HEK293 (cell line): ENCODE results near the gene G2E3.
A peak's percentile ranks its signal among the peaks of the same experiment; 100 is the strongest.

ENCODE experiments used
- CTCF ChIA-PET: fragments of 350-600 bp; formaldehyde crosslinking; extraction: SDS; loops from one replicate; lab custom pipeline; 2021; ENCODE audit warnings: antibody characterized with exemption; lab: Yijun Ruan, JAX
- POLR2A ChIA-PET: fragments of 300-600 bp; formaldehyde crosslinking; extraction: SDS; loops from one replicate; lab custom pipeline; 2020; ENCODE audit warnings: antibody characterized with exemption, inconsistent platforms; lab: Yijun Ruan, JAX
- H3K27ac ChIP-seq: fragments of 200-500 bp; sonication (Bioruptor generic); 2 replicates; pipeline ENCODE4 v1.5.1; 2014; ENCODE audit warnings: low read depth, low read length, control low read depth, inconsistent platforms; ENCODE audit errors: extremely low read depth
- H3K36me3 ChIP-seq, 2 experiments: fragments of 200-500 bp in 1 of 2; sonication (Bioruptor generic) in 1 of 2; 1 replicate in 1 of 2; 2 replicates in 1 of 2; pipeline ENCODE4 v1.5.1; 2014 to 2017; ENCODE audit warnings: inconsistent platforms in 2 of 2, low read length in 2 of 2; ENCODE audit not compliant: control insufficient read depth in 2 of 2, insufficient read depth in 1 of 2
- H3K4me1 ChIP-seq: fragments of 200-500 bp; sonication (Bioruptor generic); 2 replicates; pipeline ENCODE4 v1.5.1; 2014; ENCODE audit warnings: mild to moderate bottlenecking, low read length, inconsistent platforms; ENCODE audit not compliant: control insufficient read depth, insufficient read depth
- H3K4me3 ChIP-seq: 2 replicates; pipeline ENCODE4 v1.5.1; 2011; ENCODE audit warnings: low read depth, mild to moderate bottlenecking, control low read depth, low read length, moderate library complexity
- H3K9me3 ChIP-seq: fragments of 200-500 bp; sonication (Bioruptor generic); 2 replicates; pipeline ENCODE4 v1.5.1; 2014; ENCODE audit warnings: low read depth, low read length, inconsistent platforms; ENCODE audit not compliant: control insufficient read depth, insufficient read depth
- CTCF ChIP-seq: fragments of 450-650 bp; formaldehyde crosslinking; IDR thresholded peaks from 2 replicates; pipeline ENCODE4 v1.5.1; 2016; ENCODE audit warnings: missing biosample characterization, missing genetic modification characterization
- FEZF1 ChIP-seq: fragments of 450-650 bp; formaldehyde crosslinking; IDR thresholded peaks from 2 replicates; pipeline ENCODE4 v1.5.1; 2016; ENCODE audit warnings: missing biosample characterization, missing genetic modification characterization
- IKZF3 ChIP-seq: fragments of 450-650 bp; IDR thresholded peaks from 2 replicates; pipeline ENCODE4 v1.5.0; 2018; ENCODE audit warnings: missing biosample characterization, mild to moderate bottlenecking, missing genetic modification characterization, moderate library complexity
- OSR2 ChIP-seq: fragments of 450-650 bp; formaldehyde crosslinking; IDR thresholded peaks from 2 replicates; pipeline ENCODE4 v1.5.1; 2016; ENCODE audit warnings: missing biosample characterization, missing genetic modification characterization
- OVOL3 ChIP-seq: fragments of 450-650 bp; formaldehyde crosslinking; IDR thresholded peaks from 2 replicates; pipeline ENCODE4 v1.5.1; 2016; ENCODE audit warnings: missing biosample characterization, missing genetic modification characterization
- SALL2 ChIP-seq: fragments of 450-650 bp; formaldehyde crosslinking; IDR thresholded peaks from 2 replicates; pipeline ENCODE4 v1.5.0; 2017; ENCODE audit warnings: missing biosample characterization, mild to moderate bottlenecking, missing genetic modification characterization, borderline replicate concordance
- ZBTB20 ChIP-seq: fragments of 450-650 bp; formaldehyde crosslinking; IDR thresholded peaks from 2 replicates; pipeline ENCODE4 v1.5.1; 2016; ENCODE audit warnings: missing biosample characterization, missing genetic modification characterization
- ZBTB21 ChIP-seq: fragments of 450-650 bp; formaldehyde crosslinking; IDR thresholded peaks from 2 replicates; pipeline ENCODE4 v1.5.1; 2017; ENCODE audit warnings: missing biosample characterization, missing genetic modification characterization
- ZBTB6 ChIP-seq: fragments of 450-650 bp; formaldehyde crosslinking; IDR thresholded peaks from 2 replicates; pipeline ENCODE4 v1.5.1; 2017; ENCODE audit warnings: missing biosample characterization, missing genetic modification characterization
- ZEB2 ChIP-seq: fragments of 450-650 bp; formaldehyde crosslinking; IDR thresholded peaks from 2 replicates; pipeline ENCODE4 v1.5.1; 2016; ENCODE audit warnings: missing biosample characterization, missing genetic modification characterization
- ZFP69B ChIP-seq: fragments of 450-650 bp; formaldehyde crosslinking; IDR thresholded peaks from 2 replicates; pipeline ENCODE4 v1.5.1; 2016; ENCODE audit warnings: missing biosample characterization, missing genetic modification characterization
- ZNF133 ChIP-seq: fragments of 450-650 bp; formaldehyde crosslinking; IDR thresholded peaks from 2 replicates; pipeline ENCODE4 v1.5.1; 2016; ENCODE audit warnings: missing biosample characterization, missing genetic modification characterization
- ZNF19 ChIP-seq: fragments of 450-650 bp; formaldehyde crosslinking; IDR thresholded peaks from 2 replicates; pipeline ENCODE4; 2016; ENCODE audit warnings: missing biosample characterization, missing genetic modification characterization, low read depth
- ZNF366 ChIP-seq: fragments of 450-650 bp; formaldehyde crosslinking; conservative IDR thresholded peaks from 2 replicates; pipeline ENCODE4 v1.5.1; 2016; ENCODE audit warnings: missing biosample characterization, missing genetic modification characterization
- ZNF560 ChIP-seq: fragments of 450-650 bp; formaldehyde crosslinking; IDR thresholded peaks from 2 replicates; pipeline ENCODE4 v1.5.1; 2017; ENCODE audit warnings: missing biosample characterization, missing genetic modification characterization, borderline replicate concordance
- ZNF600 ChIP-seq: fragments of 450-650 bp; formaldehyde crosslinking; IDR thresholded peaks from 2 replicates; pipeline ENCODE4 v1.5.1; 2016; ENCODE audit warnings: missing biosample characterization, missing genetic modification characterization
- ZNF626 ChIP-seq: fragments of 450-650 bp; sonication (Bioruptor Pico); formaldehyde crosslinking; IDR thresholded peaks from 2 replicates; pipeline ENCODE4 v1.5.1; 2018; ENCODE audit warnings: missing biosample characterization, missing genetic modification characterization, inconsistent platforms
- ZNF629 ChIP-seq: fragments of 450-650 bp; formaldehyde crosslinking; IDR thresholded peaks from 2 replicates; pipeline ENCODE4 v1.5.1; 2017; ENCODE audit warnings: missing biosample characterization, missing genetic modification characterization
- ZNF677 ChIP-seq: fragments of 450-650 bp; IDR thresholded peaks from 2 replicates; pipeline ENCODE4 v1.5.0; 2018; ENCODE audit warnings: missing biosample characterization, mild to moderate bottlenecking, missing genetic modification characterization, moderate library complexity
- ZNF843 ChIP-seq: fragments of 450-650 bp; formaldehyde crosslinking; IDR thresholded peaks from 2 replicates; pipeline ENCODE4 v1.5.1; 2016; ENCODE audit warnings: missing biosample characterization, missing genetic modification characterization
- ZSCAN23 ChIP-seq: fragments of 450-650 bp; formaldehyde crosslinking; IDR thresholded peaks from 2 replicates; pipeline ENCODE4 v1.5.1; 2016; ENCODE audit warnings: missing biosample characterization, missing genetic modification characterization
- ZSCAN30 ChIP-seq: fragments of 450-650 bp; IDR thresholded peaks from 2 replicates; pipeline ENCODE4 v1.5.1; 2018; ENCODE audit warnings: missing biosample characterization, mild to moderate bottlenecking, missing genetic modification characterization, moderate library complexity
- ZXDB ChIP-seq: fragments of 450-650 bp; formaldehyde crosslinking; IDR thresholded peaks from 2 replicates; pipeline ENCODE4 v1.5.1; 2016; ENCODE audit warnings: missing biosample characterization, missing genetic modification characterization
- TF ChIP-seq, protein P1 (sequence below): fragments of 450-650 bp; IDR thresholded peaks from 2 replicates; pipeline ENCODE4 v1.5.1; 2018; ENCODE audit warnings: missing biosample characterization, mild to moderate bottlenecking, missing genetic modification characterization
- TF ChIP-seq, protein P2 (sequence below): fragments of 450-650 bp; formaldehyde crosslinking; IDR thresholded peaks from 2 replicates; pipeline ENCODE4 v1.5.1; 2016; ENCODE audit warnings: missing biosample characterization, missing genetic modification characterization
- TF ChIP-seq, protein P3 (sequence below): fragments of 450-650 bp; formaldehyde crosslinking; IDR thresholded peaks from 2 replicates; pipeline ENCODE4 v1.5.1; 2017; ENCODE audit warnings: missing biosample characterization, missing genetic modification characterization

Gene G2E3

DNA sequence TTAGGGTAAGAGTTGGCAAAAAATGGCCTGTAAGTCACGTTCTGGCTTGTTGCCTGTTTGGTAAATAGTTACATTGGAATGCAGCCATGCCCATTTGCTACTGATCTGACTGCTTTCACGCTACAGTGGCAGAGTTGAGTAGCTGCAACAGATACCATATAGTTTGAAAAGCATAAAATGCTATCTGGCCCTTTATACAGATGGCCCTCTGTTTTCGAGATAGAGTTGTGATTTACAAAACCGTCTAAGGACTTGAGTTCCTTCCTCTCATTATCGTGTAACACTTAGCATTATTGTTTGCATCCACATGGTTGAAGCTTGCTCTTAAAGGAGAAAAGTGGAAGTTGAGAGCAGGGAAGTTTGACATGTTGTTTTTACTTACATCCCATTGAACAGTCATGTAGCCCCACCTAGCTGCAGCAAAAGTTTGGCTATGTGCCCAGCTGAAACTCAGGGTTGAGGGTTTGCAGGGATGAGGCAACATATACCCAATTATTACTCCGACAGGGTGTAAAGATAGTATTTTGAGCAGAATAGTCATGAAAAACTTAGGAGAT lies 51.9 kb downstream of the G2E3 start:
- no peak overlapping the region for H3K4me3 ChIP-seq
- ChIA-PET CTCF (interaction anchor here (0.6 to 0.9 kb wide), 4 partner anchors 10 to 557 kb away, joined by 3 to 5 read pairs (median 4); no protein-coding TSS in a partner anchor), POLR2A (interaction anchor here (0.9 to 1.2 kb wide), 2 partner anchors 11 to 12 kb away, joined by 3 read pairs; no protein-coding TSS in a partner anchor)
- peaks cover 38 to 54% of the 10 kb centered on the region in 2 experiments for H3K36me3 ChIP-seq
- no peak overlapping the region for H3K27ac ChIP-seq
- H3K4me1 ChIP-seq, result peaks cover 9% of the 10 kb centered on the region
- H3K9me3 ChIP-seq, result no peaks in the 10 kb centered on the region
- TF ChIP-seq ZBTB20 (tag by site-specific recombination), result peak; percentile 31; the same call in 1 of the 2 replicates
- TF ChIP-seq OVOL3 (tag by site-specific recombination), result peak; percentile 55; the same call in 1 of the 2 replicates
- no peak for TF ChIP-seq SALL2 (tag by site-specific recombination)
- TF ChIP-seq ZBTB21 (tag by site-specific recombination), result no peak
- no peak for TF ChIP-seq ZNF560 (tag by site-specific recombination)
- TF ChIP-seq IKZF3 (tag by site-specific recombination), result peak; percentile 51; the same call in 1 of the 2 replicates
- 0 out of 2 replicates have a peak, but pooled peaks have one; percentile 35 for TF ChIP-seq ZNF19
- TF ChIP-seq, protein P1, sequence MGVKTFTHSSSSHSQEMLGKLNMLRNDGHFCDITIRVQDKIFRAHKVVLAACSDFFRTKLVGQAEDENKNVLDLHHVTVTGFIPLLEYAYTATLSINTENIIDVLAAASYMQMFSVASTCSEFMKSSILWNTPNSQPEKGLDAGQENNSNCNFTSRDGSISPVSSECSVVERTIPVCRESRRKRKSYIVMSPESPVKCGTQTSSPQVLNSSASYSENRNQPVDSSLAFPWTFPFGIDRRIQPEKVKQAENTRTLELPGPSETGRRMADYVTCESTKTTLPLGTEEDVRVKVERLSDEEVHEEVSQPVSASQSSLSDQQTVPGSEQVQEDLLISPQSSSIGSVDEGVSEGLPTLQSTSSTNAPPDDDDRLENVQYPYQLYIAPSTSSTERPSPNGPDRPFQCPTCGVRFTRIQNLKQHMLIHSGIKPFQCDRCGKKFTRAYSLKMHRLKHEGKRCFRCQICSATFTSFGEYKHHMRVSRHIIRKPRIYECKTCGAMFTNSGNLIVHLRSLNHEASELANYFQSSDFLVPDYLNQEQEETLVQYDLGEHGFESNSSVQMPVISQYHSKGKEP (tag by site-specific recombination), result peak; percentile 47
- TF ChIP-seq ZNF600 (tag by site-specific recombination), result peak; percentile 59
- peak; percentile 50; the same call in 1 of the 2 replicates for TF ChIP-seq CTCF (tag by site-specific recombination)
- no peak for TF ChIP-seq ZNF626 (tag by site-specific recombination)
- peak; percentile 78 for TF ChIP-seq ZSCAN30 (tag by site-specific recombination)
- TF ChIP-seq ZFP69B, result peak; percentile 62
- TF ChIP-seq ZNF843 (tag by site-specific recombination), result peak; percentile 36; the same call in 1 of the 2 replicates
- TF ChIP-seq, protein P2, sequence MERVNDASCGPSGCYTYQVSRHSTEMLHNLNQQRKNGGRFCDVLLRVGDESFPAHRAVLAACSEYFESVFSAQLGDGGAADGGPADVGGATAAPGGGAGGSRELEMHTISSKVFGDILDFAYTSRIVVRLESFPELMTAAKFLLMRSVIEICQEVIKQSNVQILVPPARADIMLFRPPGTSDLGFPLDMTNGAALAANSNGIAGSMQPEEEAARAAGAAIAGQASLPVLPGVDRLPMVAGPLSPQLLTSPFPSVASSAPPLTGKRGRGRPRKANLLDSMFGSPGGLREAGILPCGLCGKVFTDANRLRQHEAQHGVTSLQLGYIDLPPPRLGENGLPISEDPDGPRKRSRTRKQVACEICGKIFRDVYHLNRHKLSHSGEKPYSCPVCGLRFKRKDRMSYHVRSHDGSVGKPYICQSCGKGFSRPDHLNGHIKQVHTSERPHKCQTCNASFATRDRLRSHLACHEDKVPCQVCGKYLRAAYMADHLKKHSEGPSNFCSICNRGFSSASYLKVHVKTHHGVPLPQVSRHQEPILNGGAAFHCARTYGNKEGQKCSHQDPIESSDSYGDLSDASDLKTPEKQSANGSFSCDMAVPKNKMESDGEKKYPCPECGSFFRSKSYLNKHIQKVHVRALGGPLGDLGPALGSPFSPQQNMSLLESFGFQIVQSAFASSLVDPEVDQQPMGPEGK (tag by site-specific recombination), result 0 out of 2 replicates have a peak, but pooled peaks have one; percentile 24
- TF ChIP-seq ZNF133 (tag by site-specific recombination), result no peak
- TF ChIP-seq ZNF629, result peak; percentile 45
- peak; percentile 67; the same call in 1 of the 2 replicates for TF ChIP-seq ZXDB (tag by site-specific recombination)
- TF ChIP-seq OSR2, result peak; percentile 98
- TF ChIP-seq FEZF1 (tag by site-specific recombination), result peak; percentile 89
- TF ChIP-seq, protein P3, sequence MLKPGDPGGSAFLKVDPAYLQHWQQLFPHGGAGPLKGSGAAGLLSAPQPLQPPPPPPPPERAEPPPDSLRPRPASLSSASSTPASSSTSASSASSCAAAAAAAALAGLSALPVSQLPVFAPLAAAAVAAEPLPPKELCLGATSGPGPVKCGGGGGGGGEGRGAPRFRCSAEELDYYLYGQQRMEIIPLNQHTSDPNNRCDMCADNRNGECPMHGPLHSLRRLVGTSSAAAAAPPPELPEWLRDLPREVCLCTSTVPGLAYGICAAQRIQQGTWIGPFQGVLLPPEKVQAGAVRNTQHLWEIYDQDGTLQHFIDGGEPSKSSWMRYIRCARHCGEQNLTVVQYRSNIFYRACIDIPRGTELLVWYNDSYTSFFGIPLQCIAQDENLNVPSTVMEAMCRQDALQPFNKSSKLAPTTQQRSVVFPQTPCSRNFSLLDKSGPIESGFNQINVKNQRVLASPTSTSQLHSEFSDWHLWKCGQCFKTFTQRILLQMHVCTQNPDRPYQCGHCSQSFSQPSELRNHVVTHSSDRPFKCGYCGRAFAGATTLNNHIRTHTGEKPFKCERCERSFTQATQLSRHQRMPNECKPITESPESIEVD (tag by site-specific recombination), result peak; percentile 78
- TF ChIP-seq ZSCAN23 (tag by site-specific recombination), result no peak
- TF ChIP-seq ZBTB6 (tag by site-specific recombination), result no peak
- TF ChIP-seq ZNF366 (tag by site-specific recombination), result peak; percentile 43; the same call in 1 of the 2 replicates
- TF ChIP-seq ZNF677 (tag by site-specific recombination), result no peak
- TF ChIP-seq ZEB2 (tag by site-specific recombination), result peak; percentile 79
